OCI-M1 (cell line): Measurements from ENCODE around the gene NLRP6.

Source experiments
- DNase-seq: peaks from one replicate; lab custom pipeline; 2025; lab: John Stamatoyannopoulos, UW

NLRP6 gene

GRCh38 chr11:293852-294661, 15.8 kb downstream of the NLRP6 start:
- no peak for DNase-seq

DNA sequence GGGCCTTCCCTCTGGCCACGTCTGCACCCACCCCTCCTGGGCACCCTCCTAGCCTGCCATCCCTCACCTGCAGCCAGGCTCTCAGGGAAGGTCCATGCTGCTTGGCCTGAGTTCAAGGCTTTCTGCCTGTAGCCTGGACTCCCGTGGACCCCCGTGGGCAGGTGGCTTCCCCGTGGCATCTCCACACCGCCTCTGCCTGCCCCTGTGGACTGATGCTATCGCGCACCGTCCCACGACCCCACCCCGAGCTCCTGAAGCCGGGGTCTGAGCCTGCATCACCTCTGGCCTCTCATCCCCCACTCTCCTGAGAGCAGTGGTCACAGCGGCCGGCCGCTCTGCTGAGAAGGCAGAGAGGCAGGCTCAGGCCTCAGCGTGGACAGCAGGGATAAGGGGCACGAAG, 16.6 kb downstream of the NLRP6 start:
- no peak for DNase-seq

DNA sequence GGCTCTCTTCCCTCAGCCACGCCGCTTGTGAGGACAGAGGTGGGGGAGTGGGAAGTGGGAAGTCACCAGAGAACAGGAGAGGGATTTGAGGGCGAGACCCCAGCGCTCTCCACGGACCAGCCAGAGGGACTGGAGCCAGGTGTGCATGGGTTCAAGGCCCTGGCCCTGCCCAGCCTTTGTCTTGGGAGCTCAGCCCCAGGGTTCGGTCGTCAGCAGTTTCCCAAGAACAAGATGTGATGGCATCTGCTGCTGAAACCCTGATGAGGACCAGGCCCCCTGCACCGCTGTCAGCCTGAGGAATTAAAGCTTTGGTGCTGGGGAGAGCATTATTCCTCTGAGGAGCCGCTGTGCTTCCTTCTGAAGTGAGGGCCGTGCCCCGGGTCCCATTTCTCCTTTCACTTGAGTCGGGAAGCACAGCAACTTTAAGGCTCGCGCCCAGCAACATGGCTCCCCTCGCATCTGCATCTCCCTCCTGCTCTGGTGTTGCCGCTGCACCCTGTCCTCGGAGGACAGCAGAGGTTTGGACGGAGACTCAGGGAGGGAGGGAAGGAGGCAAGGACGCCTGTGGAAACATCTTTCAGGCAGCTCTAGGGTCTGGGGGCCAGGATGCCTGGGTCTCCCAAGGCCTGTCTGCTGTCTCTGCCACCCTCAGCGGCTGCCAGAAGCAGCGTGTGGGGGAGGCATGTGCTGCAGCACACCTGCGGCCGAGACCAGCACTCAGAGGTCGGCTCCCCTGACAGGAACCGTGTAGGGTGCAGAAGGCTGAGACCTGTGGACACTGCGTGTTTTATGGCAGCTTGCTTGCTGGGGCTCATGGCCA, 17.4 kb downstream of the NLRP6 start:
- no peak for DNase-seq

GRCh38 chr11:296171-297050, 18.2 kb downstream of the NLRP6 start:
- no peak for DNase-seq

DNA sequence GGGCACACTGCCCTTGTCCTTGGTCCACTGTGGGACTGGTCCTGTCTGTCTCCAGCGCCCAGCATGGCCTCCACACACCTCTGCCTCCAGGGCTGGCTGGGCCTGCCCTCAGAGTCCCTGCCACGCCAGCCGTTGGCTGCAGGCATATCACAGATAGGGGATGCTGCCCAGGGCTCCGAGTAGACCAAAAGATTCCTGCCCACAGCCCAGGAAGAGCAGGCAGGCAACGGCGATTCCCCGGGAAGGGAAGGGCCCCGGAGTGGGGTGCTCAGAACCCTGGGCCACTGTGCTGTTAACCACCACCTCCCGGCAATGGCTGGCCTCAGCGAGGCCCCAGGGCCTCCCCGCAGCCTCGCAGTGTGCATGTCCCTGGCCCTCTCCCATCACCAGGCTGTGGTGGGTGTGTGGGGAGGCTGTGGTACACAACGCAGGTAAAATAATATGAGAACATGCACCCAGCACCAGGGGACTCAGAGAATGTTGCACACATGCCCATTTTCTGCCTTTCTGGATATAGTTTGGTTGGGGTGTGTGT, 18.9 kb downstream of the NLRP6 start:
- DNase-seq, result no peak

DNA sequence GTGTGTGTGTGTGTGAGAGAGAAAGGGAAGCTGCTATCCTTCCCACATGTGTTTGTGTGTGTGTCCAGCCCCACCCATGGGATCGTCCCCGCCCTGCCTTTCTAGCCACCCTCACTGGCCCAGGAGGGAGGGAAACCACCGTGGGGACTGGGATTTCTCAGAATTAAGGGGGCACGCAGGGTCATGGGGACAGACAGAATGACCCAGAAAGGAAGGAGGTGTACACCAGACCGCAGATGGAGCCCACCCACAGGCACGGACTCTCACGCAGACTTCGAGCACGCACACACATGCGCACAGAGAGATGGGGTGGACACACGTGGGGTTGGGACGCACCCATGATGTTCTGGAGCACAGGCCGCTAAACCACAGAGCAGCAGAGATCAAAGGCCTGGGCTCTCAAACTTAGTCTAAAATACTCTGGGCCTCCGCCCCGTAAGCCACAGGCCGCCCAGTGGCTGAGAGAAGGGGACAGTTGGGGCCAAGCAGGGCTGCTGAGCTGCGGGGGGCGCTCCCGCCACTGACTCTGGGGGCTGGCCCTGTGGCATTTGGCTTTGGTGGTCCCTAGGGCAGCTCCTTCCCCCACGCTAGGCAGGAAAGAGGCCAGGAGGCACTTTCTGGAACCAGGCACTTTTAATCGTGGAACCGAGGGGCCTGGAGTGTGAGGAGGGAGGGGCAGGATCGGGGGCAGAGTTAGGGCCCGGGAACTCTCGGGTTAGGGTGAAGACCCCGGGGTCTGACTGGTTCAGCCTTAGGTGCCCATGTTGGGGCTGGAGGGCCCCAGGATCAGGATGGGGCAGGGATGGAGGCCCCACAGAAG, 19.6 kb downstream of the NLRP6 start:
- peak; percentile 95 for DNase-seq

GRCh38 chr11:298406-299065, 20.3 kb downstream of the NLRP6 start:
- no peak for DNase-seq

GRCh38 chr11:299081-299891, 21.1 kb downstream of the NLRP6 start, which contains the start of gene IFITM5:
IFITM5 (minus strand) TSS chr11:299526; CDS start chr11:299490, 36 bp downstream.
- no peak for DNase-seq

GRCh38 chr11:299951-300735, 21.9 kb downstream of the NLRP6 start:
- DNase-seq, result peak; percentile 24

GRCh38 chr11:303363-303762, 25.2 kb downstream of the NLRP6 start:
- DNase-seq, result no peak

GRCh38 chr11:304061-304506, 25.9 kb downstream of the NLRP6 start:
- no peak for DNase-seq

DNA sequence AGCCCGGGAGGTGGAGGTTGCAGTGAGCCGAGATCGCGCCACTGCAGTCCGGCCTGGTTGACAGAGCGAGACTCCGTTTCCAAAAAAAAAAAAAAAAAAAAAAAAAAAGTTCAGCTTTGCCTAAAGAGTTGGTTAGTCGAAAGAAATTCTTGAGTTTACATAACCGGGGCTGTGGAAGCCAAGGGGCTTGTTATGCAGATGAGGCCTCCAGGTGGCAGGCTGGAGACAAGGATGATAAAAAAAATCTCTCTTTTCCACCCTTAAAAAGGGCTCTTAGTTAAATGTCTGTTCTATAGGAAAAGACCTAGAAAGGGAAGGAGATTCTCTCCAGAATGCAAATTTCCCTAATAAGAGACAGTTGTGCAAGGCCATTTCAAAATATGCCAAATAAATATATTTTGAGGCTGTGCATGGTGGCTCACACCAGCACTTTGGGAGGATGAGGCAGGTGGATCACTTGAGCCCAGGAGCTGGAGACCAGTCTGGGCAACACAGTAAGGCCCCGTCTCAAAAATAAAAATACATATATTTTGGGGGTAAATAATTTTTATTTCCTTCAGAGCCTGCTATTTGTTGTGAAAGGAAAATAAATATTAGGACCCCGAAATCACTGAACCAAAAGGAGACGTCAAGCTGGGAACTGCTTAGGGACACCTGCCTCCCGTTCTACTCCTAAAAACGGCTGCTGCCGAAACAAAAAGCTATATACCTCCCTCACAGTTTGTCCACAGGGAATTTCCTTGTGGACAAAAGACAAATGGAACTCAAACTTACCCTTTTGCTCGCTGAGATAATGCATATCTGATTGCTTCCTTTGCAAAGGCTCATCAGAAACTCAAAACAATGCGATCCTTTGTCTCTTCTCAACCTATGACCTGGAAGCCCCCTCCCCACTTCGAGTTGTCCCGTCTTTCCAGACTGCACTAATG, 27.0 kb downstream of the NLRP6 start:
- DNase-seq, result peak; percentile 85

GRCh38 chr11:305844-306211, 27.6 kb downstream of the NLRP6 start:
- DNase-seq, result no peak

- DNase-seq, result no peak
These were observed 28.6 kb downstream of the NLRP6 start for GRCh38 chr11:306645-307371.

- DNase-seq, result peak; percentile 92
These were observed 29.8 kb downstream of the NLRP6 start, which contains the start of gene IFITM2 for GRCh38 chr11:307766-308708. IFITM2 (plus strand) TSS chr11:307816; CDS start chr11:308193, 377 bp downstream.
